GF-D8 (cell line): Measurements from ENCODE around the gene TACO1.

Source experiments
- DNase-seq: peaks from one replicate; lab custom pipeline; 2025; lab: John Stamatoyannopoulos, UW

Gene TACO1

GRCh38 chr17:63640038-63640437, 39.3 kb downstream of the TACO1 start:
- DNase-seq, result no peak

GRCh38 chr17:63641692-63642448, 41.2 kb downstream of the TACO1 start:
- DNase-seq, result peak; percentile 40

GRCh38 chr17:63644846-63645245, 44.2 kb downstream of the TACO1 start:
- no peak for DNase-seq

GRCh38 chr17:63645775-63646487, 45.2 kb downstream of the TACO1 start:
- DNase-seq, result no peak

DNA sequence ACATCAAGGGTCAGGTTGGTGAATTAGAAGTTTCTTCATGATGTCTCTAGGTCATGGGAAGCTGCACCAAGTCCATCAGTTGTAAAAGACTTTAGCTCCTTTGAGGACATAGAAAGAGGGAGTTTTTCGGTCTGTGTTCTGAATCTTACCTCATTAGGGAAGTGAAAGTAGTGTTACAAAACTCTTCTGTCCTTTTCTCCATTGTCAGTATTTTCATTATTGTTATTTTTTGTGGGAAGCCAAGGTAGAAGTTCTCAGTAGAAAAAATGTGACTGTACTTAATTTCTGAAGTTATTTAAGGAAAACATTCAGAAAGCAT, 45.8 kb downstream of the TACO1 start:
- no peak for DNase-seq

GRCh38 chr17:63647065-63647725, 46.5 kb downstream of the TACO1 start:
- DNase-seq, result no peak

- no peak for DNase-seq
Observed at GRCh38 chr17:63647936-63648335, 47.2 kb downstream of the TACO1 start.

DNA sequence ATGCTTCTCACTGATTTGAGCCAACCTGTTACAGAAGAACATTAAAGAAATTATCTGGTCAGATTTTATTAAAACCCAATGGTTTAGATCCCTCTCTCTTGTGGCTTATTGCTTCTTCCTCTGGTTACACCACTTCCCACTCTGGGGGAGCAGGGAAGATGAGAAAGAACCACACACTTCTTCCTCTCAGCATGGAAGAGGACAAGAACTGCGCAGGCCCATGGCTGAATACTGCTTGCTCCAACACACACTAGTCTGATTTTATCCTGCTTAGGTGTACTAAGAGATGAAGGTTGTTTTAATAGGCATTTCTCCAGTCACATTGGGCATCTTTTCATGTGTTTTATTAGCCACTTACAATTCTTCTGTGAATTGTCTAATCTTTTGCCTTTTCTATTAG, 49.1 kb downstream of the TACO1 start:
- DNase-seq, result peak; percentile 44

DNA sequence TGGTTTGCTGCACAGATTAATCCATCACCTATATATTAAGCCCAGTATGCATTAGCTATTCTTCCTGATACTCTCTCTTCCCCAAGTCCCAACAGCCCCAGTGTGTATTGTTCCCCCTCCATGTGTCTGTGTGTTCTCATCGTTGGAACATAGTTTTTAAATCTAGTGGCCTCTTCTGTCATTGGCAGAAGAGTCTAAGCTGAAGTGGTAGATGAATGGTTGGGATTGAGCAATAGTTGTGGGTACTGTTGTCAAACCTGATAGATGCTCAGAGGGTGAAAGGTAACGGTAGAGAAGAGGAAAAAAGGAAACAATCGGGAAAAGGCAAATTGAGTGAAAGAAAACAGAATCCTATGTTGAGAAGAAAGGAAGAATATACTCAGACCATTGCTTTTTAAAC, 51.4 kb downstream of the TACO1 start:
- no peak for DNase-seq

- DNase-seq, result no peak
Observed at GRCh38 chr17:63653050-63653449, 52.4 kb downstream of the TACO1 start.

DNA sequence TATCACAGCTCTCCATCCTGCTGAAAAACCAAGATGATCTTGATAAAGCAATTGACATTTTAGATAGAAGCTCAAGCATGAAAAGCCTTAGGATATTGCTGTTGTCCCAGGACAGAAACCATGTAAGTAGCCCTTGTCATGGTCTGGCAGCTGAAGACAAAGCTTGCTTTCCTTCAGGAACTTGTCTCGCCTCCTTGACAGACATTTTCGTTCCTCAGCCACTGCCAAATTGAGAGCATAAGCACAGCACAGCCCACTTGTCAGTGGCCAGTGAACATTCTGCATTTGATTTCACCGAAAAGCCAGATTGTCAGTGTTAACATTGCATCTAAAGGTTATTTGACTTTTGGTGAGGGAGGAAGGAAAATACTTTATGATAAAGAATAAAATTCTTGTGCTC, 57.1 kb downstream of the TACO1 start:
- no peak for DNase-seq
